ENCODE results near the gene ZNF286A. TPM values are rescaled to one million over a fixed set of nuclear protein-coding genes. Genes with fewer than 3 reads are reported as not detected.
"Not testable (repeated sequence)": the region's sequence is repeated elsewhere in the genome, so short reads cannot be mapped to it uniquely, and the experiment has no call there.

The ZNF286A gene
- polyA plus RNA-seq, 3 donors from 2014 or later: 7.0 to 17.2 (median 11.9) TPM

DNA sequence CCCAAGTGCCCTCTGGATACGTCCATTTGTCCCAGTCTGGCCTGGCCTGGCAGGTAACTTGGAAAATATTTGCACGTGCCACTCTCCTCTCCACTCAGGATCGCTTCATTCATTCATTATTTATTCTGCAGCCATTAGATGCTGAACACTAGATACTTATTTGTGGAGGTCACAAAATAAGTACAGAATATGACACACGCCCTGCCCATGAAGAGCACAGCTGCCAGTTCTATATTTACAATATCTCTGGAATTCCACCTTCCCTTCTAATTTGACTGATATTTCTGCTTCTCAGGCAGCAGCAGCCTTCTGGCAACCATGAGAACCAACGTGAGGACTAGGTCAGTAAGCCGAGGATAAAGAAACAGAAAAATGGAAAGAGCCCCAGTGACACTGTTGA, 36.4 kb upstream of the ZNF286A start:
- H3K4me1 Mint-ChIP-seq: no peaks in the 10 kb centered on the region
- H3K4me3 Mint-ChIP-seq: no peak overlapping the region
- H3K27me3 Mint-ChIP-seq (ENCODE audit: low read depth in 3 of 3): no peaks in the 10 kb centered on the region
- no peaks in the 10 kb centered on the region for H3K9me3 Mint-ChIP-seq
- peaks cover 0 to 18% (median 14%) of the 10 kb centered on the region in 3 donors for H3K36me3 Mint-ChIP-seq
- no peak for DNase-seq
- H3K27ac Mint-ChIP-seq: no peak overlapping the region

DNA sequence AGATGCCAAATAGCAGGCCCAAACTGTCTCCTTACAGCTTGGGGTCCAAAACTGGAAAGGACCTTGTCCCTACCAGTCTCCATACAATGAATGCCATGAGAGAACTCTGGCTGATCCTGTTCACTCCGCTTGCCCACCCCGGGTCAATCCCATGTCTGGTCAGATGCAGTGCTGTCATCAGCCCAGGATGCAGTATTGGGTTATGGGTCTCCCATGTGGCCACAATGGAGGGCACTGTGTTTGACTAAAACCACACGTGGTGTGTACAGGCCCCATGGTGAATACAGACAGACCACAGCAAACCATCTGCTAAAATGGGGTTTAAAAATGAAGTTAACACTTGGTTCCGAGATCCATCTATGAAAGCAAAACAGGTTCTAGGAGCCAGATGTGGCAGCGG, 35.9 kb upstream of the ZNF286A start:
- Mint-ChIP-seq H3K9me3 (no peaks in the 10 kb centered on the region), H3K27ac (no peak overlapping the region), H3K4me1 (no peaks in the 10 kb centered on the region), H3K4me3 (no peak overlapping the region), H3K36me3 (peaks cover 0 to 21% (median 18%) of the 10 kb centered on the region in 3 donors), H3K27me3 (ENCODE audit: low read depth in 3 of 3) (no peaks in the 10 kb centered on the region)
- DNase-seq: no peak

DNA sequence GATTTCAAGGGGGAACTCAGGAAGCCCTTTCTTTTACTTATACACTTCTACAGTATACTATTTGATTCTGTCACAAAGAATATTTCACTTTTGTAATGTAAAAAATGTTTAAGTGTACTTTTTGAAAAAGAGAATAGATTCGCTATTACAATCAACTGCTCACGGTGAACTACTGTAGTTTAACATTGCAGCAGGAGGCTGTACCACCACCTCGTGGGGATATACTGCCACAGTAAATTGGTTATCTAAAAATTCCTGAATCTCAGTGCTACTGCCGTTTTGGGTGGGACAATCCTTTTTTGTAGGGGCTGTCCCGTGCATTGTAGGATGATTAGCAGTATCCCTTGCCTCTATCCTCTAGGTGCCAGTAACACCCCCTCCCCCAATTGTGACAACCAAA, 30.0 kb upstream of the ZNF286A start:
- not testable (repeated sequence) for H3K27ac Mint-ChIP-seq; H3K4me1 Mint-ChIP-seq; DNase-seq; H3K4me3 Mint-ChIP-seq; H3K27me3 Mint-ChIP-seq (ENCODE audit: low read depth in 3 of 3); H3K9me3 Mint-ChIP-seq
- H3K36me3 Mint-ChIP-seq: peaks cover 0 to 21% (median 21%) of the 10 kb centered on the region in 3 donors

DNA sequence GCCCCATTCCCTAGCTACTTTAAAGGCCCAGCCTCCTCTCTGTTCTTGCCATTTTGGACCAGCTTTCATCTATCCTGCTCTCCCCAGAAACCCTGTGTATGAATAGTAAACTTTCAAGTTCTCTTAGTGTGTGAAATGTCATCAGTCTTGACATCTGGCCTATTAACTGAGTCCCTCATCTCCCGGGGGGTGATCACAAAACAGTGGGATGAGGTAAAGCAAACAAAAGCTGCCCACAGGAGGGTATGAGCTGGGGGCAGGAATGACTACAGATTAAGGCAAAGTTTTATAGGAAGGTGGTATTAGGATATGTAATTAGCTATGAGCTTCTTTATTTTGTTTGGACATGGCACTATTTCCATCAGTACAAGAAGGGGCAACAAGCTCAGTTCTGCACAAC, 24.9 kb upstream of the ZNF286A start:
- H3K4me1 Mint-ChIP-seq; DNase-seq; H3K4me3 Mint-ChIP-seq; H3K27me3 Mint-ChIP-seq (ENCODE audit: low read depth in 3 of 3); H3K9me3 Mint-ChIP-seq; H3K27ac Mint-ChIP-seq: not testable (repeated sequence)
- peaks cover 9 to 16% (median 15%) of the 10 kb centered on the region in 3 donors for H3K36me3 Mint-ChIP-seq

DNA sequence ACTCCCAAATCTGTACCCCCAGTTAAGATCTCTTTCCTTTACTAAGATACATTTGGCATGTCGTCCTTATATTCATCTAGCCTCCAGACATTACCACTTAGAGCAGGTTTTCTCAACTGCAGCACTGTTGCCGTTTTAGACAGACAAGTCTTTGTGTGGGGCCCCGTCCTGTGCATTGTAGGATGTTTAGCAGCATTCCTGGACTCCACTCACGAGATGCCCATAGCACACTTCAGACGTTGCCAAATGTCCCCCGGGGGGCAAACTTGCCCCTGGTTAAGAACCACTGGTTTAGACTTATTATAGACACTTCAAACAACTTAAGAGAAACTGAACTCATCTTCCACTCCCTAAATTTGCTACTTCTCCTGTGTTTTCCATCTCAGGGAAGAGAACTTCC, 23.6 kb upstream of the ZNF286A start:
- not testable (repeated sequence) for H3K27ac Mint-ChIP-seq; H3K4me1 Mint-ChIP-seq; H3K27me3 Mint-ChIP-seq (ENCODE audit: low read depth in 3 of 3); H3K4me3 Mint-ChIP-seq; DNase-seq; H3K9me3 Mint-ChIP-seq
- H3K36me3 Mint-ChIP-seq: peaks cover 9 to 22% (median 9%) of the 10 kb centered on the region in 3 donors

DNA sequence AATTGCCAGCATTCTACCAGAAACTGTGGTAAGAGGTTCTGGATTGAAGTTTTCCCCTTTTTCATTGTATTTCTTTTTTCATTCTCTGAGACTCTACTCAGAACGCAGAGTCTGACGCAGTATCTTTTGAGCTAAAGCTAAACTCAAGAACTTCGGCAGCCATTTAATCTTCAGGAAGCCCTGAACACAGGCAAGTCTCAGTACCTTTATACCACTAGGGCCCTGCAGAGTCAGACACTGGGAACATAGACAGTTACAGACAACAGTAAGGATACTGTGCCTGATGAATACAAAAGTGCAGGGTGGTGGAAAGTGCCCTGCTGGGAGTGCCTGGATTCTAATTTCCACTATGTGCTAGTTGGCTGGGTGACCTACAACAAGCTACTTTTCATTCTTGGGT, 16.4 kb upstream of the ZNF286A start:
- DNase-seq; H3K27me3 Mint-ChIP-seq (ENCODE audit: low read depth in 3 of 3); H3K36me3 Mint-ChIP-seq; H3K9me3 Mint-ChIP-seq: not testable (repeated sequence)
- Mint-ChIP-seq H3K4me1 (peaks cover 8 to 19% of the 10 kb centered on the region in 2 donors), H3K27ac (peak overlapping the region in 1 of 6 donors; percentile 53), H3K4me3 (peak overlapping the region in 4 of 5 donors; percentile 14 to 98 (median 64))

DNA sequence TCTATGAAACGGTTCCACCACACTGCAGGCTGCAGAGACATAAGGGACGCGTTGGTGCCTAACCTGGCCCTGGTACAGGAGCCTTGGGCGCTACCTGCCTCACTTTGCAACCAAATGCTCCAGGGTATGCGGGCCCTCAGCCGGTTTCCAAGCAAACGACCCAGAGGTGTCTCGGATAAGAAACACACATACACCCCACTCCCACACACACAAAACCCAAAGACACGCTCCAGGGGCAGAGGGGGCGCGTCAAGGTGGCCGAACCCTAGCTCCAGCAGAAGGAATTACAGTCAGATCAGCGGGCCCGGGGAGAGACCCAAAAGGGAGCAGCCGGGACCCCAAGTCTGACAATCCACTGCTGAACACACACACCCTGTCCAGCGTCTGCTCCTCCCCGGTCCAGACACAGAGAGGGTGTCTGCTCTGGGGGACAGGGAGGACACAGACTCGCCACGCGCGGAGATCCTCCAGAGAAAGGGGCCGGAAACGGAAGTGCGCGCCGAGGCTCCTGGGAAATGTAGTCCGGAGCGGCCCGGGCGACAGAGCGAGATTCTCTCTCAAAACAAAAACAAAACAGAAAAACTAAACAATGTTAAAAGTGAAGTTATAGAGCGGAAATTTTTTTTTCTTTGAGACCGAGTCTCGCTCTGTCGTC, 15.6 kb upstream of the ZNF286A start, which contains the start of gene TRIM16:
Gene TRIM16, minus strand, starts transcription at position 488 of the 655 bp plus-strand sequence. CDS start 32,702 bp downstream, outside the sequence.
- not testable (repeated sequence) for H3K36me3 Mint-ChIP-seq; H3K27me3 Mint-ChIP-seq (ENCODE audit: low read depth in 3 of 3); H3K9me3 Mint-ChIP-seq
- peak; percentile 74 to 77 (median 75) for DNase-seq
- Mint-ChIP-seq H3K27ac (peak within 1 kb of the TSS; percentile 71 to 94 (median 88)), H3K4me1 (peaks cover 8 to 19% of the 10 kb centered on the region in 2 donors), H3K4me3 (peak within 1 kb of the TSS; percentile 88 to 98 (median 94))

DNA sequence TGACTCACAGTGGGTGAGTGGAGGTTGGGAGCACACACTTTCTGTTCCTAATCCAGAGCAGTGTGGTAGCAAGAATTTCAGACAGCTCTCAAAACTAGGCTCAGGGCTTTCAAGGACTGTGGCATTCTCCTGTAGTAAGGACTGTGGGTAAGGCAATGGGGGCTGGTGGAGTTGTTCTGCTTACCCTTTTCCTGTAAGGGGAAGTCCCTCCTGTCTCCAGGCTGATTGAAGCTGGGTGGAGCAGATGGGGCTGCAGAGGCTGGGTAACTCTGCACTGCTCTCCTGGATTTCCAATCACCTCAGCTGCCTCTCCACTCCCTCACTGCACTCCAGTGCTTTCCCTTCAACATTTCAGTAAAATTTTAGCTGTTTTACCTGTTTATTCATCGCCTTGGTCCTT, 12.1 kb upstream of the ZNF286A start:
- H3K9me3 Mint-ChIP-seq; H3K27ac Mint-ChIP-seq; H3K36me3 Mint-ChIP-seq; H3K4me3 Mint-ChIP-seq; DNase-seq; H3K27me3 Mint-ChIP-seq (ENCODE audit: low read depth in 3 of 3): not testable (repeated sequence)
- H3K4me1 Mint-ChIP-seq: peaks cover 8 to 19% of the 10 kb centered on the region in 2 donors

DNA sequence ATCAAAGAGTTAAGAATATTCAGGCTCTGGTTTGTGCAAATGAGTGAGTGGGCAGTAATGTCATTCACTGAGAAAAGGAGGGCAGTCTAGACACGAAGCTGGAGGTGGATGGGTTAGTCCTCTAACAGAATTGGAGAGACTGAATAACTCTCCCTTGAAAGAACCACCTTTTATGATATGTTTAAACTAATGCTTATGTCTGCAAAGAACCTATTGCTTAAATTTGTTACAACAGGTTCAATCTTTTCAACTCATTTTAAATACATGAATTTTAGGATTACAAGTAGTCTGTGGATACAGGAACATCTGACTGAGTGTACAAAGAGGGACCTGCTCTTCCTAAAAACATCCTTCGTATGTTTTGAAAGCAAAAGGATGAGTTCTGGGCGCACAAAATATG, 585 bp upstream of the ZNF286A start:
- Mint-ChIP-seq H3K4me1 (peaks cover 11 to 13% of the 10 kb centered on the region in 2 donors), H3K4me3 (peak overlapping the region; percentile 95 to 100 (median 97)), H3K27ac (peak overlapping the region; percentile 89 to 98 (median 92))
- not testable (repeated sequence) for H3K27me3 Mint-ChIP-seq (ENCODE audit: low read depth in 3 of 3); H3K9me3 Mint-ChIP-seq; DNase-seq; H3K36me3 Mint-ChIP-seq

DNA sequence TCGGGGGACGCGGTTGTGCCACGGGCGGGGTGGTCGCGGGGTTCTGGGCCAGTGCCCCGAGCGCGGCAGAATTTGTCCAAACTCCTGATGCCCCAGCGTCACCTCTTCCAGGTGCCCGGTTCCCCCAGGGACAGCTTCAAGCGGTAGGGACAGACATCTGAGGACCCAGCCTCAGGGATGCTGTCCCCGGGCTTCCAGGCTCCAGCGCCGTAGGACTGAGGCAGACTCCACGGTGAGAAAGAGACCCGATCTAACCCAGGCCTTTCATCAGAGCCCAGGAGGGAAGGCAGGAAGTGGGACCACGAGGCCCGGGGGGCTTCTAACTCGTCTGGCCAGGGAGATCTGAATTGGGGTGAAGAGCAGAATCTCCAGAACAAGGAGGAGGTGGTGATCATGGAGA, 385 bp downstream of the ZNF286A start:
- DNase-seq; H3K27me3 Mint-ChIP-seq (ENCODE audit: low read depth in 3 of 3); H3K36me3 Mint-ChIP-seq; H3K9me3 Mint-ChIP-seq: not testable (repeated sequence)
- H3K27ac Mint-ChIP-seq: peak overlapping the region; percentile 89 to 98 (median 92)
- H3K4me1 Mint-ChIP-seq: peaks cover 11 to 13% of the 10 kb centered on the region in 2 donors
- peak overlapping the region; percentile 95 to 100 (median 97) for H3K4me3 Mint-ChIP-seq

DNA sequence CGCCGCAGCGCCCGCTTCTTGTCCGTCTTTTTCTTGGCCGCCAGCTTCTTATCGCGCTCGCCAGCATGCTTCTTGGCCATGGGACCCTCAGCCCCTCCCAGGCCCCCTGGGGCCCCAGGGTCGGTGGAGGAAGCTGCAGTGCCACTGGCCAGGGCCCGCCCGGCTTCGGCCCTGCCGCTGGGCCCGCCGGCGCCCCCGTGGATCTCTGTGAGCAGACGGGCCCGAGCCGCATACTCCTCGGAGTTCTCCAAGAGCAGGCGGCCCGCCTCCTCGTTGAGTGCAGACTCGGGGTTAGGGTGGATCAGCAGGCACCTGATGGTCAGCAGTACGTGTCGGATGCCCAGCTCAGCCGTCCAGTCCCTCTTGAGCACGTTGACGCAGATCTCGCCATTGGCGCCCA, 4.7 kb downstream of the ZNF286A start:
- H3K27ac Mint-ChIP-seq; H3K9me3 Mint-ChIP-seq; H3K27me3 Mint-ChIP-seq (ENCODE audit: low read depth in 3 of 3); H3K4me1 Mint-ChIP-seq; DNase-seq; H3K4me3 Mint-ChIP-seq: not testable (repeated sequence)
- H3K36me3 Mint-ChIP-seq: peaks cover 25 to 39% (median 36%) of the 10 kb centered on the region in 3 donors

DNA sequence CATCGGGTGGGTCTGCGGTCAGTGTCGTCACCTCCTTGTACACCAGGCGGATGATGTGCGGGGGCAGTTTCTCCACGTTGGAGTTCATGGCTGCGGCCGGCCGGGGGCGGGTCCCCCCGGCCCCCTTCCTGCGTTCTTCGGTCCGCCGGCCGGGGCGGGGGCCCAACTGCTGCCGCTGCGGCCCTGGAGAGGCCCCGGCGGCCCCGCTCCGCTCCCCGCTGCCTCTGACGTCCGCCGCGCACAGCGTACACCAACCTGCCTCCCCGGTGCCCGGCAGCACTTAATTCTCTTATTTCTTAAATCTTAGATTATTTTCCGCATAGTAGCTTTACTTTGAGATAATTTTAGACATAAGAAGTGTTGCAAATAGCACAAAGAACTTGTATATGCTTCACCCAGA, 5.3 kb downstream of the ZNF286A start:
- peaks cover 30 to 45% (median 42%) of the 10 kb centered on the region in 3 donors for H3K36me3 Mint-ChIP-seq
- not testable (repeated sequence) for H3K9me3 Mint-ChIP-seq; DNase-seq; H3K27me3 Mint-ChIP-seq (ENCODE audit: low read depth in 3 of 3); H3K4me3 Mint-ChIP-seq; H3K27ac Mint-ChIP-seq; H3K4me1 Mint-ChIP-seq

DNA sequence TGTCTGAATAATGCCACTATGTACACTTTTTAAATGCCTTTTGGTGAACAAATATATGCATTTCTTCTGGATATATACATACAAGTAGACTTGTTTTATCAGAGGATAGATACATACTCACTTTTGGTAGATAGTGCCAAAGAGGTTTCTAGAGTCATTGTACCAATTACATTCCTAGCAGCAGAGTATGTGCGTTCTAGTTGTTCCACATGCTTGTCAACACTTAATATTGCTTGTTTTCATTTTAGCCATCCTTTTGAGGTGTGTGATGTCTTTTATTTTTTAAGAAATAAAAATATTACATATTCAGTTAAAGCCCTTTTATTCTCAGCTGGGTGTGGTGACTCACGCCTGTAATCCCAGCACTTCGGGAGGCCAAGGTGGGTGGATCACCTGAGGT, 9.3 kb downstream of the ZNF286A start:
- not testable (repeated sequence) for H3K27ac Mint-ChIP-seq; H3K4me3 Mint-ChIP-seq; H3K4me1 Mint-ChIP-seq; H3K27me3 Mint-ChIP-seq (ENCODE audit: low read depth in 3 of 3); DNase-seq
- Mint-ChIP-seq H3K36me3 (peaks cover 37 to 61% (median 57%) of the 10 kb centered on the region in 3 donors), H3K9me3 (peaks cover 2 to 15% (median 6%) of the 10 kb centered on the region in 6 donors)

DNA sequence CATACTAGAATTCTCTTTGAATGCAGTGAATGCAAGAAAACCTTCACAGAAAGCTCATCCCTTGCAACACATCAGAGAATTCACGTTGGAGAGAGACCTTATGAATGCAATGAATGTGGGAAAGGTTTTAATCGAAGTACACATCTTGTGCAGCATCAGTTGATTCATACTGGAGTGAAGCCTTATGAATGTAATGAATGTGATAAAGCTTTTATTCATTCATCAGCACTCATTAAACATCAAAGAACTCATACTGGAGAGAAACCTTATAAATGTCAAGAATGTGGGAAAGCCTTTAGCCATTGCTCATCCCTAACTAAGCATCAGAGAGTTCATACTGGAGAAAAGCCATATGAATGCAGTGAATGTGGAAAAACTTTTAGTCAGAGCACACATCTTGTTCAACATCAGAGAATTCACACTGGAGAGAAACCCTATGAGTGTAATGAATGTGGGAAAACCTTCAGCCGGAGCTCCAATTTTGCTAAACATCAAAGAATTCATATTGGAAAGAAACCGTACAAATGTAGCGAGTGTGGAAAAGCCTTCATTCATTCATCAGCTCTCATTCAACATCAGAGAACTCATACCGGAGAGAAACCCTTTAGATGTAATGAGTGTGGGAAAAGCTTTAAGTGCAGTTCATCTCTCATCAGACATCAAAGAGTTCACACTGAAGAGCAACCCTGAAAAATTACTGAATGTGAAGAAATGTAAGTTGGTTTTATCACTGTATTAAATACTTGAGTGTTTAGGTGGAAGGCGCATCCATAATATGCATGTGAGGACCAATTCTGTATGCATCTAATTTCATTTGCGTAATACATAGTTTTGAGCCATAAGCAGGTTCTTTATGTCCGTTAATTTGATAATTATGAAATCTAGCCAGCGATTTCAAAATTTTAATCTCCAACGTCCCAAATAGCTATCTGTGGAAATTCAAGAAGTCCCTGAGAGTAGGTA, 17.3 kb downstream of the ZNF286A start:
- peaks cover 20 to 32% (median 21%) of the 10 kb centered on the region in 3 donors for H3K36me3 Mint-ChIP-seq
- H3K27ac Mint-ChIP-seq; H3K27me3 Mint-ChIP-seq (ENCODE audit: low read depth in 3 of 3); H3K4me1 Mint-ChIP-seq; DNase-seq; H3K4me3 Mint-ChIP-seq: not testable (repeated sequence)
- peaks cover 24 to 51% (median 43%) of the 10 kb centered on the region in 6 donors for H3K9me3 Mint-ChIP-seq

Measured in immature natural killer cell (primary cell).